Fibroblast of upper back skin (primary cell): ENCODE results near the gene UVSSA.
"Not testable (repeated sequence)": the region's sequence is repeated elsewhere in the genome, so short reads cannot be mapped to it uniquely, and the experiment has no call there.

Experiments used
- DNase-seq: peaks from one replicate; pipeline ENCODE4 v3.0.0-alpha.2; 2013

The UVSSA gene

DNA sequence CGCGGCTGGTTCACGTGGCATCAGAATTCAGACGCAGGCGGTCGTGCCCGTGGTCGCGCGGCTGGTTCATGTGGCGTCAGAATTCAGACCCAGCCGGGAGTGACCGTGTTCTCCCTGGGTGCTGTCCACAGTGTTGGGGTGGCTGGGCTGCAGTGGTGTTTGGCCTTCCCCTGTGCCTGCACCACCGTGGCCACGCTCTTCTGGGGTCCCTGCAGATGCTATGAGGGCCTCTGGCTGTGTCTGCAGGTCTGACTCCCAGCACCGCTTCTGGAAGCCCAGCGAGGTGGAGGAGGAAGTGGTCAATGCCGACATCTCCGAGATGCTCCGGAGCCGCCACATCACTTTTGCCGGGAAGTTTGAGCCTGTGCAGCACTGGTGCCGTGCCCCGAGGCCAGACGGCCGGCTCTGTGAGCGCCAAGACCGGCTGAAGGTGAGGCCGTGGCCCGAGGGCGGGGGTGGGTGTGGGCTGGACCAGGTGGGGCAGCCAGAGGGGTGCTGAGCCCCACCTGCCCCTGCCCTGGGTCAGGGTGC lies 32.9 kb downstream of the UVSSA start:
- DNase-seq = no peak

GRCh38 chr4:1380368-1381151 lies 33.6 kb downstream of the UVSSA start:
- DNase-seq = no peak

DNA sequence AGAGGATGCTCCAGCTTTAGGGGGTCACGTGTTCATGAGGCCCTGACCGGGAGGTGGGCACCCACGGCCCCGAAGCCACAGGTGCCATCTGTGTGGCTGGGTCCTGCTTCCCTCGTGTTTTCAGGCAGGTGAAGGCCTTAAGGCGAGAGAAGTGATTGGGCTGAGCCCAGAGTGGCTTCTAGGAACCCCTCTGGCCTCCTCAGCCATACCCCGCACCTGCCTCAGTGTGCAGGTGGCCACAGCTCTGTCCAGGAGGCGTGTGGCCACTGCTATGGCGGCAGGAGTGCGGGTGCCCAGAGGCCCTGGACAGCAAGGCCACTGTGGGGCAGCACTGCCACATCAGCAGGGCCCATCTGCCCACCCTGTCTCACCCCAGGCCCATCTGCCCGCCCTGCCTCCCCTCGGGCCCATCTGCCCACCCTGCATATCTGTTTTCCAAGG lies 34.2 kb downstream of the UVSSA start:
- no peak for DNase-seq

GRCh38 chr4:1381944-1382541 lies 35.0 kb downstream of the UVSSA start:
- DNase-seq = no peak

DNA sequence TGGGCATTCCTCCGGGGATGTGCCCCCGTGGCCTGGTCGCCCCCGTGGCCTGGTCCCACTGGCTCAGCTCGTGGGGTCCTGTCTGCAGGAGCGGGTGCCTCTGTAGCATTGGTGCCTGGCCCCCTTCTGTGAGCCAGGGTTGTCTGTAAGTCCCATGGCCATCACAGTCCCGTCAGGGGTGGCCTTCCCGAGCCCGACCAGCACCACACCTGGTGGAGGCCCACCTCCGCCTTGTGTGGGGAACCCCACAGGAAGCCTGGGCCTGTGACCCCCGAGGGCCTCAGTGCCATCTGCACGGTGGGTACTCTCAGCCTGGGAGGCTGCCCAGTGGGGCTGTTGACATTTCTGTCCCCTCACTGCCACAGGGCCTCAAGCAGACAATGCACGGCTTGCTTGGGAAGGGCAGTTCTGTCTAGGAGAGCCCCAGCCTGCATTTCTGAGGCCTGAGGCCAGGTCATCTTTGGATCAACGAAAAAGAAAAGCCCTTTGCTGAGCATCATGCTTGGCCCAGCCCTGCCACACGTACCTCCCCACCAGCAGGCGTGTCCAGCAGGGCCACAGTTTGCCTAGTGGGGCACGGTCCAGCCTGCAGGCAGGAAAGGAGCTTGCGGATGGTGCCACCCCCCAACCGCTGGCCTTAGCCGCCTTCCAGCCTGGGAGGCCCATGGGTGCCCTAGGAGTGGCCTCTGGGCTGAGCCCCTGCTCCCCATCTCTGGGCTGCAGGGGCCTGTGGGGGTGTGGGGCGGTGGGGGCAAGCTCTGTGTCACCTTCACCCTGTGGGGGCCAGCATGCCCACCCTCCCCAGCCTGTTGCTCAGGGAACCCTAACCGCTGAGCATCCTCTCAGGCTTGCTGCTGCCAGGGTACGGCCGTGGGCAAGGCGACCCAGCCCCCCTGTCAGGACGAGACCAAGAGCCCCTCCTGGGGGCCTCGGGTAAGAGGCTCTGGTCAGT lies 36.0 kb downstream of the UVSSA start:
- no peak for DNase-seq

DNA sequence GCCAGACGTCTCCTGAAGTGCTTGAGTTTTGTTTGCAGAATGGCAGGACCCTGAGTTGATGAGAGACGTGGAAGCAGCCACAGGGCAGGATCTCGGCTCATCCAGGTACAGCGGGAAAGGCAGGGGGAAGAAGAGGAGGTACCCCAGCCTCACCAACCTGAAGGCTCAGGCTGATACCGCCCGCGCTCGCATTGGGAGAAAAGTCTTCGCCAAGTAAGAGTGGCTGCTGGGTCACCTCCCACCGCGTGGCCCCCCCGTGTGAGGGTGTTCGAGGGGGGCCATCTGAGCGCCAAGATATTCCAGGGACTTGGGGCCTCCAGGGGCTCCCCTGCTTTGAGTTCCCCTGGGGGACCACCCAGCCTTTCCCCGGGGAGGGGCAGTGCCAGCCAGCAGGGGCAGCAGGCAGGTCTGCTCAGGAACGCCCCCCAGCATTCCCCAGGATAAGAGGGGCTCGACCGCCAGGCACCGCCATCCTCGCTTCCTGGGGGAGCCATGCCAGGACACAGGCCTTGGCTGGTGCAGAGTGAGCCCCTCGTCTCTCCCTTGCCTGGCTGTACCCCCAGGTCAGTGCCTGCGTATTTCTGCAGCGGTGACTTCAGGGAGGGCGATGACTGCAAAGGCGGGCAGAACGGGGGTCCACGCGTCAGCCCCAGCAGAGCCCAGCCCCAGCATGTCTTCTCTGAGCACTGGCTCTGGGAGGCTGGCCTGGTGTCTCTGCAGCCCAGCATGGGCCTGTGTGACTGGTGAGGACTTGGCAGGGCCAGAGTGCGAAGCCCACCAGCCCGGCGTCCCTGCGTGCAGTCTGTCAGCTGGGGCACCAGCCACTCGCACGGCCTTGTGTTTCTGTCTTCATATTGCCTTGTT lies 37.0 kb downstream of the UVSSA start:
- no peak for DNase-seq

DNA sequence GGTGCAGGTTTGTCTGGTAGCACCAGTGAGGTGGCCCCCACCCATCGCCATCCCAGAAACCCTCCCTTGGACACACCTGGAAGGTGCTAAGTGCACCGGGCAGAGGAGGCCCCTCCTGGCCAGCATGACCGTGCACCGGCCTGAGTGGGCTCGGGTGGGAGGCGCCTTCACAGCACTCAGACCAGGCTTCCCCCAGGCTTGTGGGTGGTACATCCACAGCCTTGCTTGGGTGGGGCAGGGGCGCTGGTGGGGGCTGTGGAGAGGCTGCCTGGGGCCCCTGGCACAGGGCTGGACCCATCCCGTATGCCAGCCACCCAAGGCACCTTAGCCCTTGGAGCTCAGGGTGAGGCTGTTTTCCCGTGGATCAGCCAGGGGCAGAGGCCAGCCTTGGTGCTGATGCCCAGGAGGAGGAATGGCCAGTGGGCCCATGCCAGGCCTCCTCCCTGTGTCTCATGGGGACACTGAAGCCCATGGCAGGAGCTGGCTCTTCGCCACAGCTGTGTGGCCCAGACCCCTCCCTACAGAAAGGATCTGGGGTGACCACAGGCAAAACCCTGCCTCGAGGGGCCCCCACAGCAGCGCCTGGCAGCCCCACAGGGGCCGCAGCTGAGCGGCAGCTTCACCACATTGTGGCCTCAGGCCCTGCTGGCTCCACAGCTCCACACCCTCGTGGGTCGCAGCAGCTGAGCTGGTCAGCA lies 37.8 kb downstream of the UVSSA start:
- DNase-seq = no peak

- no peak for DNase-seq
Observed at GRCh38 chr4:1385373-1386340, 38.6 kb downstream of the UVSSA start.

DNA sequence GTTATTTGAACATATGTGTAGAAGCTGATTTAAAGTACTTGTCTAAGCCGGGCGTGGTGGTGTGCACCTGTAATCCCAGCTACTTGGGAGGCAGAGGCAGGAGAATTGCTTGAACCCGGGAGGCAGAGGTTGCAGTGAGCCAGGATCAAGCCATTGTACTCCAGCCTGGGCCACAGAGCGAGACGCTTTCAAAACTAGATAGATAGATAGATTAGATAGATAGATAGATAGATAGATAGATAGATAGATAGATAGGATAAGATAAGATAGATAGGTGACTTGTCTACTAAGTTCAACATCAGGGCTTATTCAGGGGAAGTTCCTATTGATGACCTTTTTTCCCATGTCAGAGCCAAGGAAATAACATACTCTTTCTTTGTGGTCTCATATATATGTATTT lies 46.4 kb downstream of the UVSSA start:
- DNase-seq = not testable (repeated sequence)

GRCh38 chr4:1393866-1394265 lies 46.9 kb downstream of the UVSSA start:
- no peak for DNase-seq

GRCh38 chr4:1394554-1395388 lies 47.8 kb downstream of the UVSSA start:
- DNase-seq = not testable (repeated sequence)

DNA sequence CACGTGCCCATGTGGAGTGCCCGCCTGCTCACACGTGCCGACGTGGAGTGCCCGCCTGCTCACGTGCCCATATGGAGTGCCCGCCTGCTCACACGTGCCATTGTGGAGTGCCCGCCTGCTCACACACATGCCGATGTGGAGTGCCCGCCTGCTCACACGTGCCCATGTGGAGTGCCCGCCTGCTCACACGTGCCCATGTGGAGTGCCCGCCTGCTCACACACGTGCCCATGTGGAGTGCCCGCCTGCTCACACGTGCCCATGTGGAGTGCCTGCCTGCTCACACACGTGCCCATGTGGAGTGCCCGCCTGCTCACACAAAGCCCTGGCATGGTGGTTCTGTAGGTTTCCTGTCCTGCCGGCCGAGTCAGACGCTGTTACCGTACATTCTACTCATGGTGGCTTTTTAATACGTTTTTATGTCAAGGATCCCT lies 48.4 kb downstream of the UVSSA start:
- not testable (repeated sequence) for DNase-seq

GRCh38 chr4:1395941-1396805 lies 49.2 kb downstream of the UVSSA start:
- DNase-seq = no peak

DNA sequence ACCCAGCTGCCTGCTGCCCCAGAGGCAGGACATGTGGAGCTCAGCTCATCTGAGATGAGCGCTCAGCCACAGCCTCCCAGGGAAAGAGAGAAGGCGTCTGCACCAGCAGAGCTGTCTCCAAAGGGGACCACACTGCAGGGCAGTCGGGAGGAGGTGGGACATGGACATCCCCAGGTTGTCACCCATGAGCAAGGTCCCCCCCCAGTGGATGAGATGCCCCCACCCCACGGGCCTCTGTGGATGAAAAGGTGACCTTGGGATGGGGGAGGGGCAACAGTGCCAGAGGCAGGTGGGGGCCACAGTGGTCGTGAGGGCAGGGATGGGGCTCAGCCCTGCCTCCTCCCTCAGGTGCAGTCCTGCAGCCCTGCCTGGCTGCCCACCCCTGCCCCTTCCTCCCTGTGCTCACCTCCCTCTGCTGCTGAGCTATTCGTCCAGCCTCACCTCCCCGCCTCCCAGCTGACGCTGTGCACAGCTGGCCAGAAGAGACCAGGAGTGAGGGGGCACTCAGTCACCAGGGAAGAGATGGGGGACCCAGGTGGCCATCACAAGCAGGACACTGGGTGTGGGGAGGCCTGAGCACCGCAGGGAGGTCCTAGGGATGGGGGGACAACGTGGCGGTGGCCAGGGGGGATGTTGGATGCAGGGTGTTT lies 49.9 kb downstream of the UVSSA start:
- no peak for DNase-seq

GRCh38 chr4:1398681-1399507 lies 51.9 kb downstream of the UVSSA start:
- no peak for DNase-seq

- DNase-seq = no peak
Observed at GRCh38 chr4:1399508-1400190, 52.6 kb downstream of the UVSSA start.
